HG03521 (cell line): ENCODE results near the gene MACROD2.

Experiments
- ATAC-seq: cut with Tn5 transposase; IDR thresholded peaks from one replicate; pipeline ENCODE4 v1.9.1; 2021; ENCODE audit warnings: mild to moderate bottlenecking, moderate library complexity; ENCODE audit not compliant: unreplicated experiment

Gene MACROD2

GRCh38 chr20:14883324-14883723 lies 888.0 kb downstream of the MACROD2 start:
- no peak for ATAC-seq

- no peak for ATAC-seq
Measured at GRCh38 chr20:14885661-14886060, 890.3 kb downstream of the MACROD2 start.

GRCh38 chr20:14888134-14888533 lies 892.8 kb downstream of the MACROD2 start:
- no peak for ATAC-seq

- no peak for ATAC-seq
Measured at GRCh38 chr20:14889496-14890255, 894.4 kb downstream of the MACROD2 start.

GRCh38 chr20:14890713-14891112 lies 895.4 kb downstream of the MACROD2 start:
- ATAC-seq = no peak

- ATAC-seq = no peak
Measured at GRCh38 chr20:14892782-14893181, 897.5 kb downstream of the MACROD2 start.

- no peak for ATAC-seq
Measured at GRCh38 chr20:14896569-14896968, 901.3 kb downstream of the MACROD2 start.

- ATAC-seq = no peak
Measured at GRCh38 chr20:14897608-14898007, 902.3 kb downstream of the MACROD2 start.

GRCh38 chr20:14902432-14903089 lies 907.2 kb downstream of the MACROD2 start:
- peak; percentile 90 for ATAC-seq

- ATAC-seq = no peak
Measured at GRCh38 chr20:14906908-14907434, 911.7 kb downstream of the MACROD2 start.

GRCh38 chr20:14910126-14910525 lies 914.8 kb downstream of the MACROD2 start:
- ATAC-seq = no peak

GRCh38 chr20:14913896-14914620 lies 918.7 kb downstream of the MACROD2 start:
- no peak for ATAC-seq

GRCh38 chr20:14914633-14915032 lies 919.3 kb downstream of the MACROD2 start:
- no peak for ATAC-seq

GRCh38 chr20:14915356-14915755 lies 920.0 kb downstream of the MACROD2 start:
- no peak for ATAC-seq

GRCh38 chr20:14916360-14916920 lies 921.1 kb downstream of the MACROD2 start:
- no peak for ATAC-seq

GRCh38 chr20:14918281-14918680 lies 923.0 kb downstream of the MACROD2 start:
- no peak for ATAC-seq

- no peak for ATAC-seq
Measured at GRCh38 chr20:14918976-14919375, 923.7 kb downstream of the MACROD2 start.

- ATAC-seq = no peak
Measured at GRCh38 chr20:14919501-14920081, 924.3 kb downstream of the MACROD2 start.

GRCh38 chr20:14921513-14921912 lies 926.2 kb downstream of the MACROD2 start:
- ATAC-seq = no peak

GRCh38 chr20:14922503-14923267 lies 927.4 kb downstream of the MACROD2 start:
- no peak for ATAC-seq
